Measurements from ENCODE around the gene TRIM42.

GRCh38 chr3:140719841-140720614 lies 42.2 kb downstream of the TRIM42 start:
- TF ChIP-seq CTCF (optimal IDR thresholded peaks at IDR 0.05 in 1 of 3, IDR thresholded peaks at IDR 0.05 in 1 of 3, conservative IDR thresholded peaks at IDR 0.05 in 1 of 3; ENCODE audit: extremely low read depth in 1 of 3, insufficient read depth in 2 of 3, low read length in 3 of 3) (no peak), EZH2 (IDR thresholded peaks at IDR 0.05; ENCODE audit: low read length) (no peak)
